HepG2 (cell line): ENCODE data around the gene MYH7. TPM values are rescaled to one million over a fixed set of nuclear protein-coding genes. Genes with fewer than 3 reads are reported as not detected.

ENCODE experiments used
- ATAC-seq: fragments of 200-7000 bp; cut with Tn5 transposase; 3 replicates; pipeline ENCODE4 v1.9.1; 2020; ENCODE audit warnings: mild to moderate bottlenecking, moderate library complexity
- BruUV-seq: library from RNA; stranded (reverse); fragments of 400-500 nt; replicated peaks from 2 replicates; lab custom pipeline; 2021; lab: Mats Ljungman, UMichigan
- CTCF ChIA-PET: fragments of 300-600 bp; formaldehyde crosslinking; extraction: SDS; loops from one replicate; lab custom pipeline; 2021; ENCODE audit warnings: low total read pairs, inconsistent platforms, low intra/inter-chr PET ratio; lab: Yijun Ruan, JAX
- POLR2A ChIA-PET: fragments of 350-600 bp; sonication (Branson Sonifier 250); formaldehyde crosslinking; loops from one replicate; lab custom pipeline; 2020; ENCODE audit warnings: antibody characterized with exemption, inconsistent platforms; lab: Yijun Ruan, JAX
- DNase-seq: peaks from one replicate; pipeline ENCODE4 v3.0.0-alpha.2; 2015; ENCODE audit warnings: low spot score
- FAIRE-seq: peaks from 3 replicates; lab custom pipeline; 2011; peaks lifted over from hg19 to GRCh38; lab: Jason Lieb, UNC
- H2AFZ ChIP-seq: one replicate; pipeline ENCODE4 v1.6.1; 2011; ENCODE audit warnings: low read length, inconsistent platforms
- H3K27ac ChIP-seq: fragments of 300-600 bp; 3 replicates; pipeline ENCODE4 v1.8.0; 2011; ENCODE audit warnings: mixed run types, mild to moderate bottlenecking, mixed read lengths, low read length, inconsistent platforms; ENCODE audit not compliant: insufficient read depth; ENCODE audit errors: extremely low read length
- H3K27me3 ChIP-seq, 2 experiments: fragments of 200-600 bp in 1 of 2; 2 replicates in 1 of 2; 3 replicates in 1 of 2; pipeline versions ENCODE4 v1.6.0 to v1.8.0; 2011; ENCODE audit warnings: low read length in 2 of 2, mild to moderate bottlenecking in 2 of 2, moderate library complexity in 2 of 2, inconsistent platforms in 1 of 2; ENCODE audit not compliant: insufficient read depth in 2 of 2, control insufficient read depth in 1 of 2
- H3K36me3 ChIP-seq, 2 experiments: fragments of 200-600 bp in 1 of 2; replicated peaks in 1 of 2; 2 replicates in 1 of 2; 3 replicates in 1 of 2; pipeline versions ENCODE4 v1.5.1 to v1.8.0; 2011; ENCODE audit warnings: low read length in 2 of 2, inconsistent platforms in 1 of 2; ENCODE audit not compliant: insufficient read depth in 2 of 2, control insufficient read depth in 1 of 2
- H3K4me1 ChIP-seq: 2 replicates; pipeline ENCODE4 v1.5.1; 2012; ENCODE audit warnings: low read length, inconsistent platforms; ENCODE audit not compliant: insufficient read depth
- H3K4me2 ChIP-seq: 2 replicates; pipeline ENCODE4 v1.6.0; 2011; ENCODE audit warnings: low read depth, low read length, inconsistent platforms
- H3K4me3 ChIP-seq, 3 experiments: fragments of 200-600 bp in 1 of 3; sonication (generic), shearing (Covaris generic) in 1 of 3; replicated peaks in 1 of 3; 2 replicates each; pipeline ENCODE4 v1.5.1; 2011 to 2016; ENCODE audit warnings: low read length in 3 of 3, inconsistent platforms in 2 of 3, low read depth in 2 of 3, mild to moderate bottlenecking in 2 of 3, control low read depth in 1 of 3, mixed read lengths in 1 of 3; ENCODE audit not compliant: insufficient read depth in 1 of 3
- H3K79me2 ChIP-seq: one replicate; pipeline ENCODE4 v1.6.1; 2011; ENCODE audit warnings: low read length, inconsistent platforms; ENCODE audit not compliant: insufficient read depth
- H3K9ac ChIP-seq: 2 replicates; pipeline ENCODE4 v1.6.0; 2011; ENCODE audit warnings: mild to moderate bottlenecking, low read depth, low read length, inconsistent platforms; ENCODE audit not compliant: insufficient read depth
- H3K9me3 ChIP-seq: 2 replicates; pipeline ENCODE4 v1.5.1; 2012; ENCODE audit warnings: mild to moderate bottlenecking, low read length
- H4K20me1 ChIP-seq: 2 replicates; pipeline ENCODE4 v1.6.0; 2011; ENCODE audit warnings: inconsistent platforms, mild to moderate bottlenecking, low read length, moderate library complexity; ENCODE audit not compliant: insufficient read depth
- CHD4 ChIP-seq: fragments of 200-600 bp; sonication (generic); IDR thresholded peaks from 2 replicates; pipeline ENCODE4 v1.7.0; 2017; ENCODE audit warnings: mild to moderate bottlenecking, low read length, borderline replicate concordance
- DNMT3B ChIP-seq: conservative IDR thresholded peaks from 2 replicates; pipeline ENCODE4 v1.6.1; 2016; ENCODE audit warnings: missing biosample characterization, control low read depth
- ZBTB42 ChIP-seq: sonication (generic); formaldehyde crosslinking; IDR thresholded peaks from 2 replicates; pipeline ENCODE4 v1.5.0; 2020; ENCODE audit warnings: mild to moderate bottlenecking, missing genetic modification reagents
- ZNF431 ChIP-seq: sonication (generic); formaldehyde crosslinking; IDR thresholded peaks from 2 replicates; pipeline ENCODE4 v1.9.0; 2022; ENCODE audit warnings: missing genetic modification reagents, low read depth, mild to moderate bottlenecking, borderline replicate concordance
- ZNF563 ChIP-seq: sonication (generic); formaldehyde crosslinking; IDR thresholded peaks from 2 replicates; pipeline ENCODE4 v1.8.0; 2022; ENCODE audit warnings: mild to moderate bottlenecking, moderate library complexity, missing genetic modification reagents
- ZNF629 ChIP-seq: sonication (generic); formaldehyde crosslinking; conservative IDR thresholded peaks from 2 replicates; pipeline ENCODE4 v1.5.0; 2020; ENCODE audit warnings: missing genetic modification reagents
- ZNF749 ChIP-seq: sonication (generic); formaldehyde crosslinking; IDR thresholded peaks from 2 replicates; pipeline ENCODE4 v1.8.0; 2022; ENCODE audit warnings: mild to moderate bottlenecking, missing genetic modification reagents, moderate library complexity, borderline replicate concordance
- ZSCAN31 ChIP-seq: sonication (generic); formaldehyde crosslinking; IDR thresholded peaks from 2 replicates; pipeline ENCODE4 v1.5.0; 2020; ENCODE audit warnings: low read depth, mild to moderate bottlenecking, missing genetic modification reagents
- WGBS: methylation state at CpG from one replicate; pipeline ENCODE4 v1.1.6; 2017; ENCODE audit warnings: low lambda C conversion rate; 5-methylcytosine and 5-hydroxymethylcytosine counted together
- in situ Hi-C: cut with HindIII; loops from 2 replicates; pipeline ENCODE4 v1.10.0; 2017; ENCODE audit warnings: low pct_unique_long_range_greater_than_20kb; ENCODE audit not compliant: extremely low pct_ligation_motif_present
- intact Hi-C: fragments of 100-400 bp; cut with micrococcal nuclease; formaldehyde crosslinking; loops from one replicate; pipeline ENCODE4 v1.10.0; 2022; ENCODE audit not compliant: unreplicated experiment
- polyA plus RNA-seq, 8 experiments: library from polyadenylated mRNA; depleted of rRNA in 3 of 8; stranded (reverse) in 7 of 8; unstranded in 1 of 8; fragments of >200 nt; fragmentation: Illumina TruSeq in 4 of 8; extraction: Trizol in 4 of 8; gene quantifications; 2 replicates each; pipeline versions ENCODE4 v1.2.1 to v1.2.3, GENCODE V29; 2011 to 2016; ENCODE audit warnings: low read depth in 4 of 8, missing spikeins in 1 of 8, mixed read lengths in 1 of 8; ENCODE audit not compliant: insufficient read depth in 1 of 8
- total RNA-seq, 5 experiments: library from RNA; depleted of rRNA; stranded (reverse); fragments of >200 nt; fragmentation: Illumina TruSeq; extraction: Trizol; gene quantifications; 2 replicates each; pipeline ENCODE4 v1.2.3, GENCODE V29; 2016; ENCODE audit warnings: low read depth in 1 of 5
- TF ChIP-seq, protein P1 (sequence below): sonication (generic); formaldehyde crosslinking; IDR thresholded peaks from 2 replicates; pipeline ENCODE4 v1.4.0; 2020; ENCODE audit warnings: missing genetic modification reagents

MYH7 gene
- total and polyA plus RNA-seq, 2 of the 13 experiments (the other 11 are each of a cell fraction or from before 2014, with no cell fraction given): 0.04 TPM; not detected in 1

DNA sequence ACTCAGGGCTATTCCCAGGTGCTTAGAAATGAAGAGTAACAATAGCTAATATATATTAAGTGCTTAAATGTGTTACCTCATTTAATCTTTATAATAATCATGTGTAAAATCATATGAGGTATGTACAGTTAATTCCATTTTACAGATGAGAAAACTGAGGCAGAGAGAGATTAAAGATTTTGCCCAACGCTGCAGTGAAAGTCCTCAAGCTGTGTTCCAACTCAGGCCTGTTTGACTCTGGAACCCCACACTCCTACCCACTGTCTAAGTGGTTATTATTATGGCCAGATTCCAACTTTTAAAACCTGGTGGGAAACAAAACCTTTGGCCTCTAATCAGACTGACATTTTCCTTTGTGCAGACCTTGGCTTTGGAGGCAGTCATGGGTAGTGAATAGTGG is 48.5 kb downstream of the MYH7 start:
- no peaks in the 10 kb centered on the region for H3K9me3 ChIP-seq
- intact Hi-C loops (no loop called here), in situ Hi-C loops (no loop called here)
- peaks cover 29 to 92% of the 10 kb centered on the region in 2 experiments for H3K27me3 ChIP-seq
- no peak overlapping the region for H2AFZ ChIP-seq
- FAIRE-seq (no peak), DNase-seq (no peak), ATAC-seq (no peak)
- H3K79me2 ChIP-seq: no peaks in the 10 kb centered on the region
- ChIA-PET CTCF (no interaction called here), POLR2A (no interaction called here)
- BruUV-seq: no TSS peak
- no peaks in the 10 kb centered on the region for H3K36me3 ChIP-seq
- no peak overlapping the region for H3K4me2 ChIP-seq
- H3K4me3 ChIP-seq: no peak overlapping the region
- TF ChIP-seq ZNF431 (CRISPR knock-in tag) (no peak), ZNF563 (no peak), CHD4 (peak; percentile 59; the same call in 1 of the 2 replicates), ZNF749 (CRISPR knock-in tag) (0 out of 2 replicates have a peak, but pooled peaks have one; percentile 33), ZSCAN31 (CRISPR knock-in tag) (no peak), DNMT3B (CRISPR knock-in tag) (no peak), ZBTB42 (CRISPR knock-in tag) (no peak), ZNF629 (CRISPR knock-in tag) (peak; percentile 77)
- TF ChIP-seq, protein P1, sequence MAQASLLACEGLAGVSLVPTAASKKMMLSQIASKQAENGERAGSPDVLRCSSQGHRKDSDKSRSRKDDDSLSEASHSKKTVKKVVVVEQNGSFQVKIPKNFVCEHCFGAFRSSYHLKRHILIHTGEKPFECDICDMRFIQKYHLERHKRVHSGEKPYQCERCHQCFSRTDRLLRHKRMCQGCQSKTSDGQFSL (CRISPR knock-in tag): no peak
- no peak overlapping the region for H3K9ac ChIP-seq
- H3K27ac ChIP-seq: no peak overlapping the region
- no peaks in the 10 kb centered on the region for H4K20me1 ChIP-seq
- 18% methylated on average over 1 of the region's 1 CpG for WGBS
- no peaks in the 10 kb centered on the region for H3K4me1 ChIP-seq
